ENCODE measurements around the gene ARHGAP12. TPM values are rescaled to one million over a fixed set of nuclear protein-coding genes. Genes with fewer than 3 reads are reported as not detected.

Gene ARHGAP12
- total and polyA plus RNA-seq, 10 donors = 20.5 to 69.7 (median 46.9) TPM

- H3K27ac ChIP-seq = peak overlapping the region in 1 of 8 donors; percentile 47
- peaks cover 0 to 13% (median 8%) of the 10 kb centered on the region in 8 donors for H3K9me3 ChIP-seq
- DNase-seq = no peak
- WGBS, 5 donors = 62 to 82% (median 65%) methylated on average over 3 of the region's 3 CpGs
- intact Hi-C loops (cut with DNase I; ENCODE audit: low total_unique reads) = no loop called here
- TF ChIP-seq POLR2AphosphoS5 (IDR thresholded peaks at IDR 0.05) = no peak
- TF ChIP-seq CTCF (IDR thresholded peaks at IDR 0.05 in 8 of 11, conservative IDR thresholded peaks at IDR 0.05 in 3 of 11) = no peak
- TF ChIP-seq POLR2A (IDR thresholded peaks at IDR 0.05) = no peak
- no peak overlapping the region for H3K4me3 ChIP-seq
- no peaks in the 10 kb centered on the region for H3K27me3 ChIP-seq (replicated peaks in 1 of 7)
- H3K4me1 ChIP-seq = peaks cover 0 to 40% (median 13%) of the 10 kb centered on the region in 6 donors
- no peaks in the 10 kb centered on the region for H3K36me3 ChIP-seq
These were observed 20.6 kb upstream of the ARHGAP12 start for GRCh38 chr10:31949266-31949665.

GRCh38 chr10:31948021-31948420 is 19.4 kb upstream of the ARHGAP12 start:
- H3K27me3 ChIP-seq (replicated peaks in 1 of 7) = no peaks in the 10 kb centered on the region
- peaks cover 0 to 3% (median 0%) of the 10 kb centered on the region in 8 donors for H3K9me3 ChIP-seq
- peak overlapping the region in 2 of 8 donors; percentile 0 to 15 for H3K27ac ChIP-seq
- WGBS, 5 donors = 85 to 94% (median 91%) methylated on average over 7 of the region's 7 CpGs
- TF ChIP-seq POLR2AphosphoS5 (IDR thresholded peaks at IDR 0.05) (no peak), POLR2A (IDR thresholded peaks at IDR 0.05) (no peak), CTCF (IDR thresholded peaks at IDR 0.05 in 8 of 11, conservative IDR thresholded peaks at IDR 0.05 in 3 of 11) (no peak)
- intact Hi-C loops (cut with DNase I; ENCODE audit: low total_unique reads) = no loop called here
- no peak for DNase-seq
- no peak overlapping the region for H3K4me3 ChIP-seq
- no peaks in the 10 kb centered on the region for H3K36me3 ChIP-seq
- H3K4me1 ChIP-seq = peaks cover 0 to 41% (median 14%) of the 10 kb centered on the region in 6 donors

GRCh38 chr10:31947144-31947926 is 18.7 kb upstream of the ARHGAP12 start:
- TF ChIP-seq POLR2A (IDR thresholded peaks at IDR 0.05) = no peak
- peak in 5 of 11 experiments; percentile 6 to 33 (median 23) for TF ChIP-seq CTCF (IDR thresholded peaks at IDR 0.05 in 8 of 11, conservative IDR thresholded peaks at IDR 0.05 in 3 of 11)
- intact Hi-C loops (cut with DNase I; ENCODE audit: low total_unique reads) = no loop called here
- H3K9me3 ChIP-seq = peaks cover 0 to 3% (median 0%) of the 10 kb centered on the region in 8 donors
- peak overlapping the region in 1 of 8 donors; percentile 0 for H3K27ac ChIP-seq
- no peaks in the 10 kb centered on the region for H3K27me3 ChIP-seq (replicated peaks in 1 of 7)
- no peak for DNase-seq
- H3K36me3 ChIP-seq = no peaks in the 10 kb centered on the region
- no peak overlapping the region for H3K4me3 ChIP-seq
- WGBS, 5 donors = 70 to 75% (median 72%) methylated on average over 7 of the region's 7 CpGs
- H3K4me1 ChIP-seq = peaks cover 0 to 39% (median 14%) of the 10 kb centered on the region in 6 donors

GRCh38 chr10:31945392-31945791 is 16.8 kb upstream of the ARHGAP12 start:
- Histone ChIP-seq H3K9me3 (no peaks in the 10 kb centered on the region), H3K36me3 (no peaks in the 10 kb centered on the region), H3K27me3 (replicated peaks in 1 of 7) (no peaks in the 10 kb centered on the region), H3K4me1 (peaks cover 3 to 40% (median 18%) of the 10 kb centered on the region in 6 donors), H3K27ac (no peak overlapping the region), H3K4me3 (no peak overlapping the region)
- no peak for DNase-seq
- no peak for TF ChIP-seq POLR2AphosphoS5 (IDR thresholded peaks at IDR 0.05)
- no peak for TF ChIP-seq POLR2A (IDR thresholded peaks at IDR 0.05)
- no peak for TF ChIP-seq CTCF (IDR thresholded peaks at IDR 0.05 in 8 of 11, conservative IDR thresholded peaks at IDR 0.05 in 3 of 11)
- intact Hi-C loops (cut with DNase I; ENCODE audit: low total_unique reads) = no loop called here
- 50 to 94% (median 67%) methylated on average over 1 of the region's 1 CpG for WGBS, 5 donors

All from spleen (tissue), 11 donors.